GM23338 (cell line): Measurements from ENCODE around the gene WNK1. TPM values are rescaled to one million over a fixed set of nuclear protein-coding genes. Genes with fewer than 3 reads are reported as not detected.

Experiments
- ATAC-seq: fragments of 200-7000 bp; cut with Tn5 transposase; 3 replicates; pipeline ENCODE4 v1.9.1; 2020
- DNase-seq: peaks from one replicate; pipeline ENCODE4 v3.0.0-alpha.2; 2015; ENCODE audit warnings: low spot score
- H2AFZ ChIP-seq: fragments of 200-600 bp; sonication (generic); 2 replicates; pipeline ENCODE4 v1.8.0; 2016; ENCODE audit warnings: antibody characterized with exemption, mild to moderate bottlenecking, moderate library complexity
- H3F3A ChIP-seq: fragments of 200-600 bp; sonication (generic); replicated peaks from 2 replicates; pipeline ENCODE4 v1.8.0; 2017; ENCODE audit warnings: antibody characterized with exemption, mixed run types, low read depth
- H3K27ac ChIP-seq: fragments of 200-600 bp; sonication (generic); 2 replicates; pipeline ENCODE4 v1.6.1; 2016; ENCODE audit warnings: low read depth
- H3K27me3 ChIP-seq: fragments of 200-600 bp; sonication (generic); 2 replicates; pipeline ENCODE4 v1.8.0; 2016; ENCODE audit warnings: mild to moderate bottlenecking, mixed run types, moderate library complexity; ENCODE audit not compliant: insufficient read depth
- H3K36me3 ChIP-seq: fragments of 200-600 bp; sonication (generic); 2 replicates; pipeline ENCODE4 v1.8.0; 2016; ENCODE audit warnings: mild to moderate bottlenecking; ENCODE audit not compliant: insufficient read depth
- H3K4me1 ChIP-seq: fragments of 200-600 bp; sonication (generic); 2 replicates; pipeline ENCODE4 v1.8.0; 2016; ENCODE audit warnings: mild to moderate bottlenecking, moderate library complexity; ENCODE audit not compliant: insufficient read depth
- H3K4me2 ChIP-seq: fragments of 200-600 bp; sonication (generic); 2 replicates; pipeline ENCODE4 v1.7.1; 2017; ENCODE audit warnings: mixed run types
- H3K4me3 ChIP-seq: fragments of 200-600 bp; sonication (generic); 2 replicates; pipeline ENCODE4 v1.6.1; 2016; ENCODE audit warnings: mixed run types
- H3K79me2 ChIP-seq: fragments of 200-600 bp; sonication (generic); replicated peaks from 2 replicates; pipeline ENCODE4 v1.8.0; 2017; ENCODE audit warnings: mild to moderate bottlenecking; ENCODE audit not compliant: insufficient read depth
- H3K9me2 ChIP-seq: fragments of 200-600 bp; sonication (generic); 2 replicates; pipeline ENCODE4 v1.8.0; 2017; ENCODE audit not compliant: insufficient read depth
- H4K20me1 ChIP-seq: fragments of 200-600 bp; sonication (generic); replicated peaks from 2 replicates; pipeline ENCODE4 v1.8.0; 2017; ENCODE audit warnings: mild to moderate bottlenecking; ENCODE audit not compliant: insufficient read depth
- H3K27ac Mint-ChIP-seq: 2 replicates; pipeline ENCODE4 v1.8.0; 2020; ENCODE audit warnings: inconsistent platforms, mild to moderate bottlenecking, moderate library complexity, mixed read lengths
- H3K27me3 Mint-ChIP-seq: 3 replicates; pipeline ENCODE4 v1.8.0; 2022; ENCODE audit warnings: low read depth, mild to moderate bottlenecking, moderate library complexity, mixed read lengths, inconsistent platforms; ENCODE audit not compliant: insufficient read depth, poor library complexity
- H3K36me3 Mint-ChIP-seq: 3 replicates; pipeline ENCODE4 v1.8.0; 2021; ENCODE audit warnings: low read depth, mild to moderate bottlenecking, inconsistent platforms, moderate library complexity, mixed read lengths
- H3K4me1 Mint-ChIP-seq: 3 replicates; pipeline ENCODE4 v1.8.0; 2020; ENCODE audit warnings: mild to moderate bottlenecking, inconsistent platforms, mixed read lengths
- H3K4me3 Mint-ChIP-seq: 3 replicates; pipeline ENCODE4 v1.8.0; 2021; ENCODE audit warnings: moderate library complexity, mild to moderate bottlenecking, inconsistent platforms, mixed read lengths
- H3K9me3 Mint-ChIP-seq: 3 replicates; pipeline ENCODE4 v1.8.0; 2020; ENCODE audit warnings: moderate library complexity, mild to moderate bottlenecking, inconsistent platforms, mixed read lengths
- CREB1 ChIP-seq: fragments of 250-450 bp; sonication (Bioruptor Pico); IDR thresholded peaks from 2 replicates; pipeline ENCODE4 v1.5.0; 2020; ENCODE audit warnings: low read depth, mild to moderate bottlenecking, moderate library complexity
- EZH2 ChIP-seq: fragments of 200-600 bp; sonication (generic); IDR thresholded peaks from one replicate; pipeline ENCODE4 v1.8.0; 2017; ENCODE audit warnings: antibody characterized with exemption, mild to moderate bottlenecking, low read depth; ENCODE audit not compliant: unreplicated experiment
- EZH2phosphoT487 ChIP-seq: fragments of 200-600 bp; sonication (generic); IDR thresholded peaks from one replicate; pipeline ENCODE4 v1.8.1; 2018; ENCODE audit warnings: antibody characterized with exemption; ENCODE audit not compliant: unreplicated experiment
- JUNB ChIP-seq: IDR thresholded peaks from one replicate; pipeline ENCODE4 v1.6.1; 2016; ENCODE audit warnings: antibody characterized with exemption; ENCODE audit not compliant: unreplicated experiment
- NANOG ChIP-seq: IDR thresholded peaks from 2 replicates; pipeline ENCODE4 v1.6.1; 2016; ENCODE audit warnings: antibody characterized with exemption, borderline replicate concordance
- POLR2AphosphoS5 ChIP-seq: IDR thresholded peaks from 2 replicates; pipeline ENCODE4 v1.6.1; 2016; ENCODE audit warnings: antibody characterized with exemption, low read depth
- STAT1 ChIP-seq: IDR thresholded peaks from one replicate; pipeline ENCODE4 v1.6.1; 2016; ENCODE audit warnings: antibody characterized with exemption; ENCODE audit not compliant: unreplicated experiment
- ZNF114 ChIP-seq: fragments of 250-450 bp; sonication (Bioruptor Pico); IDR thresholded peaks from 2 replicates; pipeline ENCODE4 v1.5.0; 2020; ENCODE audit warnings: mild to moderate bottlenecking, moderate library complexity
- ZNF331 ChIP-seq: fragments of 250-450 bp; sonication (Bioruptor Pico); IDR thresholded peaks from 2 replicates; pipeline ENCODE4 v1.5.0; 2020; ENCODE audit warnings: low read depth, mild to moderate bottlenecking, moderate library complexity
- polyA plus RNA-seq: library from polyadenylated mRNA; unstranded; fragments of >200 nt; fragmentation: Nextera tagmentation; extraction: Ambion mirVana; gene quantifications from 2 replicates; pipeline ENCODE4 v1.2.1, GENCODE V29; 2016
- total RNA-seq: library from RNA; depleted of rRNA; stranded (reverse); fragments of >200 nt; shearing (Covaris generic); gene quantifications from 2 replicates; pipeline ENCODE4 v1.2.3, GENCODE V29; 2014
- TF ChIP-seq, protein P1 (sequence below): IDR thresholded peaks from 2 replicates; pipeline ENCODE4 v1.6.1; 2016; ENCODE audit warnings: antibody characterized with exemption
- TF ChIP-seq, protein P2 (sequence below), 2 experiments: fragments of 200-600 bp in 1 of 2; sonication (generic) in 1 of 2; conservative IDR thresholded peaks; 2 replicates each; pipeline versions ENCODE4 v1.5.1 to v1.6.1; 2016 to 2017; ENCODE audit warnings: antibody characterized with exemption in 2 of 2, low read depth in 2 of 2, mild to moderate bottlenecking in 2 of 2, moderate library complexity in 1 of 2

WNK1 gene
- total and polyA plus RNA-seq, 2 experiments from 2014 or later, result 86.8 to 114 TPM

DNA sequence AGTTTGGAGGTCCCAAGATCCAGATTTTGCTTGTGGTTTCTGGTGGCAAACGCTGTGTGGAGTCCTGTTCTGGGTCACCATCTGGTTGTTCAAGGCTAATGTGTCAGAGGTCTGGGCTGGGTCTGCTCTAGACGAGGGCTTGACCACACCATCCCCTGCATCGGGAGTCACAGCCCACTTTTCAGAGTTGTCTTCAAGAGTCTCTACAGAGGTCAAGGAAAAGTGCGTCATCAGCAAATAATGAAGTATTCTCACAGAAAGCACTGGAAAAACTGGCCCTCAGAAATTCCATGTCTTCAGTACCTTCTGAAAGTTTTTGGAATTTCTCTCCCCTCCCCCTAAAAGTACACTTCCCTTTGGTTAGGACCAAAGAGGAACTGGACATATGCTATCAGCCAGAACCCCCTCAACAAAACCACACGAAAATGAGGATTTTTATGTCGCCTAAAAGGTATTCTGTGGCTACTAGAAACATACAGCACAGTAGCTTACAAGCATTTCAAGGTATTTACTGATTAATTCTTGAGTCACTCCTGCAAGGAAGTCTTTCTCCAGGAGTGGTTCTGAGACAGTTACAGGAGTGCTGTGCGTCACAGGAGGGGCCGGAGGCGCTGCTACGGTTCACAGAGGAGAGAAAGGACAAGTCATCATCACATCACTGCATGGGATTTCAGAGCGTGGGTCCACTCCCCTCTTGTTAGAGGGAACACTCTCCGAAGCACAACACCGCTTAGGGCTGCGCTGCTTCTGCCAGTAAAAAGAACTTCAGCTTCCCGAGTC is 161.7 kb downstream of the WNK1 start:
- peaks cover 34% of the 10 kb centered on the region for H3K36me3 ChIP-seq
- peaks cover 9% of the 10 kb centered on the region for H3K27me3 Mint-ChIP-seq
- H3K27me3 ChIP-seq, result no peaks in the 10 kb centered on the region
- H3K79me2 ChIP-seq, result no peaks in the 10 kb centered on the region
- H3K4me2 ChIP-seq, result no peak overlapping the region
- TF ChIP-seq ZNF331 (no peak), CREB1 (CRISPR knock-in tag) (no peak), POLR2AphosphoS5 (no peak)
- TF ChIP-seq, protein P1, sequence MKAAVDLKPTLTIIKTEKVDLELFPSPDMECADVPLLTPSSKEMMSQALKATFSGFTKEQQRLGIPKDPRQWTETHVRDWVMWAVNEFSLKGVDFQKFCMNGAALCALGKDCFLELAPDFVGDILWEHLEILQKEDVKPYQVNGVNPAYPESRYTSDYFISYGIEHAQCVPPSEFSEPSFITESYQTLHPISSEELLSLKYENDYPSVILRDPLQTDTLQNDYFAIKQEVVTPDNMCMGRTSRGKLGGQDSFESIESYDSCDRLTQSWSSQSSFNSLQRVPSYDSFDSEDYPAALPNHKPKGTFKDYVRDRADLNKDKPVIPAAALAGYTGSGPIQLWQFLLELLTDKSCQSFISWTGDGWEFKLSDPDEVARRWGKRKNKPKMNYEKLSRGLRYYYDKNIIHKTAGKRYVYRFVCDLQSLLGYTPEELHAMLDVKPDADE, result no peak
- peaks cover 86% of the 10 kb centered on the region for H3K36me3 Mint-ChIP-seq
- H3K9me3 Mint-ChIP-seq, result no peaks in the 10 kb centered on the region
- H3K4me3 Mint-ChIP-seq, result no peak overlapping the region
- DNase-seq, result no peak
- peak overlapping the region; percentile 67; the same call in 1 of the 2 replicates for H3K27ac Mint-ChIP-seq
- peaks cover 6% of the 10 kb centered on the region for H3K4me1 ChIP-seq
- no peaks in the 10 kb centered on the region; the same call in 1 of the 2 replicates for H4K20me1 ChIP-seq
- H3K27ac ChIP-seq, result peak overlapping the region; percentile 65
- H3K9me2 ChIP-seq, result no peaks in the 10 kb centered on the region
- ATAC-seq, result no peak
- no peak overlapping the region for H3K4me3 ChIP-seq
- H2AFZ ChIP-seq, result no peak overlapping the region
- peaks cover 12% of the 10 kb centered on the region for H3F3A ChIP-seq
- peaks cover 31% of the 10 kb centered on the region for H3K4me1 Mint-ChIP-seq

DNA sequence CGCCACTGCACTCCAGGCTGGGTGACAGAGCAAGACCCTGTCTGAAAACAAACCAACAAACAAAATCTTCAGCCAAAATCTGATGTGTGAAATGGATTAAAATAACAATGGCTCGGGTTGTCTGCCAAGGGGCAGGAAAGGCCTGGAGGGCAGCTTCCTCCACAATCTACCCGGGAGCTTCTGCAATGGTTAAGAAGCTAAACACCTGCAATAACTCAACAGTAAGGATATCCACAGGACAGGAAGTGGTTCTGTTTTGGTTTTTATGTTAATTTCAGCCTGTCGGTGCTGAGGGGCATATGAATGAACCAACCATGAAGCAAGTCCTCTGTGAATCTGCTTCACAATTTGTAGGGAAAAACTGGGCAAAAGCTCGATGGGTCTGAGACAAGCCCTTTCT is 162.7 kb downstream of the WNK1 start:
- Histone ChIP-seq H3K27ac (peak overlapping the region; percentile 65), H3K4me3 (no peak overlapping the region), H2AFZ (no peak overlapping the region), H3F3A (peaks cover 12% of the 10 kb centered on the region), H3K9me2 (no peaks in the 10 kb centered on the region), H4K20me1 (no peaks in the 10 kb centered on the region; the same call in 1 of the 2 replicates), H3K4me1 (peaks cover 6% of the 10 kb centered on the region), H3K36me3 (peaks cover 34% of the 10 kb centered on the region), H3K4me2 (no peak overlapping the region), H3K27me3 (no peaks in the 10 kb centered on the region), H3K79me2 (no peaks in the 10 kb centered on the region)
- ATAC-seq (no peak), DNase-seq (peak; percentile 16)
- TF ChIP-seq, protein P1, result no peak
- TF ChIP-seq NANOG, result no peak
- TF ChIP-seq ZNF331, result no peak
- Mint-ChIP-seq H3K4me3 (no peak overlapping the region), H3K4me1 (peaks cover 31% of the 10 kb centered on the region), H3K27ac (peak overlapping the region; percentile 6; the same call in 1 of the 2 replicates), H3K9me3 (no peaks in the 10 kb centered on the region), H3K27me3 (peaks cover 9% of the 10 kb centered on the region), H3K36me3 (peaks cover 88% of the 10 kb centered on the region)

DNA sequence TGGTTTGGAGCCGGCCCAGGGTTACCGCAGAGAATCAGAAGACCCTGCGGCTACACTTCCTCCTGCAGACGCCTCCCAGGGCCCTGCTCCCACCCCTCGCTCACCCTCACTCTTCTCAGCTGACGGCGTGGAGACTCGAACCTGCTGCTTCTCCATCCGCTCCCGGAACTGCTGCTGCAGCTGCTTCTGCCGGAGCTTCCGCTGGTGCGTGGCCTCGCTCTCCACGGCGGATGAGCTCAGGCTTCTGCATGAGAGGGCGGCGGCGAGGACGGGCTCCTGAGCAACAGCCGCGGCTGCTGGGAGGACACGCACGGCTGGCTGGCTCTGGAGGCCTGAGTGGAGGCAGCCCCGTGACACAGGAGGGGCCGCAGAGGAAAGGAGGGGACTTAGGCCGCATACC is 163.9 kb downstream of the WNK1 start:
- Histone ChIP-seq H3K4me1 (peaks cover 6% of the 10 kb centered on the region), H3K79me2 (no peaks in the 10 kb centered on the region), H3K4me2 (no peak overlapping the region), H2AFZ (no peak overlapping the region), H3K27ac (peak overlapping the region; percentile 69; the same call in 1 of the 2 replicates), H4K20me1 (no peaks in the 10 kb centered on the region; the same call in 1 of the 2 replicates), H3K9me2 (no peaks in the 10 kb centered on the region), H3K27me3 (no peaks in the 10 kb centered on the region), H3K4me3 (no peak overlapping the region), H3K36me3 (peaks cover 34% of the 10 kb centered on the region), H3F3A (peaks cover 12% of the 10 kb centered on the region)
- no peaks in the 10 kb centered on the region for H3K9me3 Mint-ChIP-seq
- TF ChIP-seq ZNF114 (CRISPR knock-in tag), result no peak
- TF ChIP-seq POLR2AphosphoS5, result no peak
- TF ChIP-seq EZH2phosphoT487, result no peak
- TF ChIP-seq EZH2, result no peak
- TF ChIP-seq, protein P2, sequence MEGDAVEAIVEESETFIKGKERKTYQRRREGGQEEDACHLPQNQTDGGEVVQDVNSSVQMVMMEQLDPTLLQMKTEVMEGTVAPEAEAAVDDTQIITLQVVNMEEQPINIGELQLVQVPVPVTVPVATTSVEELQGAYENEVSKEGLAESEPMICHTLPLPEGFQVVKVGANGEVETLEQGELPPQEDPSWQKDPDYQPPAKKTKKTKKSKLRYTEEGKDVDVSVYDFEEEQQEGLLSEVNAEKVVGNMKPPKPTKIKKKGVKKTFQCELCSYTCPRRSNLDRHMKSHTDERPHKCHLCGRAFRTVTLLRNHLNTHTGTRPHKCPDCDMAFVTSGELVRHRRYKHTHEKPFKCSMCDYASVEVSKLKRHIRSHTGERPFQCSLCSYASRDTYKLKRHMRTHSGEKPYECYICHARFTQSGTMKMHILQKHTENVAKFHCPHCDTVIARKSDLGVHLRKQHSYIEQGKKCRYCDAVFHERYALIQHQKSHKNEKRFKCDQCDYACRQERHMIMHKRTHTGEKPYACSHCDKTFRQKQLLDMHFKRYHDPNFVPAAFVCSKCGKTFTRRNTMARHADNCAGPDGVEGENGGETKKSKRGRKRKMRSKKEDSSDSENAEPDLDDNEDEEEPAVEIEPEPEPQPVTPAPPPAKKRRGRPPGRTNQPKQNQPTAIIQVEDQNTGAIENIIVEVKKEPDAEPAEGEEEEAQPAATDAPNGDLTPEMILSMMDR (conservative IDR thresholded peaks at IDR 0.05; ENCODE audit: low read depth in 2 of 2), result no peak
- TF ChIP-seq JUNB, result no peak
- no peak for TF ChIP-seq CREB1 (CRISPR knock-in tag)
- TF ChIP-seq, protein P1, result no peak
- TF ChIP-seq STAT1, result no peak
- peaks cover 4% of the 10 kb centered on the region for H3K27me3 Mint-ChIP-seq
- DNase-seq (peak; percentile 10), ATAC-seq (peak; percentile 21; the same call in 2 of the 3 replicates)
- no peak overlapping the region for H3K4me3 Mint-ChIP-seq
- peaks cover 90% of the 10 kb centered on the region for H3K36me3 Mint-ChIP-seq
- peaks cover 31% of the 10 kb centered on the region for H3K4me1 Mint-ChIP-seq
- peak overlapping the region; percentile 77; the same call in 1 of the 2 replicates for H3K27ac Mint-ChIP-seq
